Stimulated activated CD8-positive, alpha-beta memory T cell treated with anti-CD3 and anti-CD28 coated beads, Interleukin-15, amount 100 ng/mL, for 48 hours (primary cell): ENCODE data around the gene RIMS4.
"Not testable (repeated sequence)": the region's sequence is repeated elsewhere in the genome, so short reads cannot be mapped to it uniquely, and the experiment has no call there.

ENCODE experiments used
- DNase-seq, 2 donors: peaks; one replicate each; pipeline ENCODE4 v3.0.0-alpha.2; 2020; ENCODE audit warnings: low read depth in 2 of 2

RIMS4 gene

GRCh38 chr20:44765701-44766347, 44.5 kb downstream of the RIMS4 start:
- no peak for DNase-seq

- DNase-seq, result no peak
Observed at GRCh38 chr20:44765091-44765490, 45.3 kb downstream of the RIMS4 start.

GRCh38 chr20:44763798-44764197, 46.5 kb downstream of the RIMS4 start:
- DNase-seq, result not testable (repeated sequence)

GRCh38 chr20:44762466-44763140, 47.7 kb downstream of the RIMS4 start:
- no peak for DNase-seq

- no peak for DNase-seq
Observed at GRCh38 chr20:44761423-44761822, 48.9 kb downstream of the RIMS4 start.

GRCh38 chr20:44759595-44759994, 50.8 kb downstream of the RIMS4 start:
- no peak for DNase-seq

- DNase-seq, result no peak
Observed at GRCh38 chr20:44758247-44759101, 51.9 kb downstream of the RIMS4 start.

- DNase-seq, result no peak
Observed at GRCh38 chr20:44756956-44757355, 53.4 kb downstream of the RIMS4 start.

- DNase-seq, result no peak
Observed at GRCh38 chr20:44756011-44756688, 54.2 kb downstream of the RIMS4 start.

- no peak for DNase-seq
Observed at GRCh38 chr20:44754554-44754953, 55.8 kb downstream of the RIMS4 start.

- DNase-seq, result no peak
Observed at GRCh38 chr20:44752099-44752931, 58.0 kb downstream of the RIMS4 start.

GRCh38 chr20:44750081-44750805, 60.1 kb downstream of the RIMS4 start:
- no peak for DNase-seq

- no peak for DNase-seq
Observed at GRCh38 chr20:44748005-44748370, 62.4 kb downstream of the RIMS4 start.

- DNase-seq, result peak; percentile 27 to 43
Observed at GRCh38 chr20:44747166-44748004, 63.0 kb downstream of the RIMS4 start.

GRCh38 chr20:44746367-44747165, 63.8 kb downstream of the RIMS4 start:
- no peak for DNase-seq

- peak; percentile 7 to 23 for DNase-seq
Observed at GRCh38 chr20:44745598-44746366, 64.6 kb downstream of the RIMS4 start, which contains the start of gene KCNK15. Gene KCNK15, plus strand, starts transcription at chr20:44745865. Its CDS starts 46 bp downstream, at chr20:44745911.

- no peak for DNase-seq
Observed at GRCh38 chr20:44745122-44745597, 65.2 kb downstream of the RIMS4 start.
